GM12874 (cell line): ENCODE data around the gene TUFT1.

ENCODE experiments used
- TF ChIP-seq, protein P1 (sequence below): IDR thresholded peaks from 2 replicates; pipeline ENCODE4 v1.5.1; 2011; ENCODE audit warnings: low read depth, mild to moderate bottlenecking, control low read depth, low read length, moderate library complexity; ENCODE audit not compliant: insufficient read depth

Gene TUFT1

DNA sequence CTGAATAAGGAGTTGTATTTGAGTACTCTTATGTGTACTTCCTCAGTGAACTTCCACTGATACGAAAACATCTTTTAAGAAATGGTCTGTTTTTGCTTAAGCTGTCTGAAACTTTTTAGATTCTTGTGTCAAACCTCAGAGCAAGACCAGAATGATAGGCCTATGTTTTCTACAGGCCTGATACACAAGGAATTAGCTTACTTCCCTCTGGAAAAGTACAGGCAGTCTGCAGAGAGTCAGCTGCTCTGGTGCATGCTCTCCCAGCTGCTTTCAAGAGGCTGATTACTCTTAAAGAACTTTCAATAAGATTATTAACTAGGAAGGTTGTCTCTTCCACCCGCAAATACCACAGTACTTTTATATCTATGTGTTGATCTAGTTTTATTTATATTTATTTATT is 81.2 kb downstream of the TUFT1 start:
- TF ChIP-seq, protein P1, sequence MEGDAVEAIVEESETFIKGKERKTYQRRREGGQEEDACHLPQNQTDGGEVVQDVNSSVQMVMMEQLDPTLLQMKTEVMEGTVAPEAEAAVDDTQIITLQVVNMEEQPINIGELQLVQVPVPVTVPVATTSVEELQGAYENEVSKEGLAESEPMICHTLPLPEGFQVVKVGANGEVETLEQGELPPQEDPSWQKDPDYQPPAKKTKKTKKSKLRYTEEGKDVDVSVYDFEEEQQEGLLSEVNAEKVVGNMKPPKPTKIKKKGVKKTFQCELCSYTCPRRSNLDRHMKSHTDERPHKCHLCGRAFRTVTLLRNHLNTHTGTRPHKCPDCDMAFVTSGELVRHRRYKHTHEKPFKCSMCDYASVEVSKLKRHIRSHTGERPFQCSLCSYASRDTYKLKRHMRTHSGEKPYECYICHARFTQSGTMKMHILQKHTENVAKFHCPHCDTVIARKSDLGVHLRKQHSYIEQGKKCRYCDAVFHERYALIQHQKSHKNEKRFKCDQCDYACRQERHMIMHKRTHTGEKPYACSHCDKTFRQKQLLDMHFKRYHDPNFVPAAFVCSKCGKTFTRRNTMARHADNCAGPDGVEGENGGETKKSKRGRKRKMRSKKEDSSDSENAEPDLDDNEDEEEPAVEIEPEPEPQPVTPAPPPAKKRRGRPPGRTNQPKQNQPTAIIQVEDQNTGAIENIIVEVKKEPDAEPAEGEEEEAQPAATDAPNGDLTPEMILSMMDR: no peak

DNA sequence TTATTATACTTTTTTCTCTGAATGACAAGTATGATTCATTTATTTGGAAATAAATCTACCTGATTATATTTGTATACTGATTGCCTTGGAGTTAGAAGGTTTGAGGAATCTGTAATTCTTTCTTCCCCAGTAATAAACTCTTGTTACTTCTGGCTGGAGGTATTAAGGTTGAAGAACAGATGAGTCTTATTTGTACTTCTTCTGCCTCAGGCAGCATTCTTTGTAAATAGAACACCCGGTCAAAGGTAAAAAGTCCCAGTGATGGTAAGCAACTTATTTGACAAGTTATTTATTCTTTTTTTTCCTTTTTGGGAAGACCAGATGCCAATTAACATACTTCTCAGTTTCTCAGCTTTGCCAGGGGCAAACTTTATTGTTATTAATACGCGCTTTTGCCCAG is 84.7 kb downstream of the TUFT1 start:
- TF ChIP-seq, protein P1: no peak

DNA sequence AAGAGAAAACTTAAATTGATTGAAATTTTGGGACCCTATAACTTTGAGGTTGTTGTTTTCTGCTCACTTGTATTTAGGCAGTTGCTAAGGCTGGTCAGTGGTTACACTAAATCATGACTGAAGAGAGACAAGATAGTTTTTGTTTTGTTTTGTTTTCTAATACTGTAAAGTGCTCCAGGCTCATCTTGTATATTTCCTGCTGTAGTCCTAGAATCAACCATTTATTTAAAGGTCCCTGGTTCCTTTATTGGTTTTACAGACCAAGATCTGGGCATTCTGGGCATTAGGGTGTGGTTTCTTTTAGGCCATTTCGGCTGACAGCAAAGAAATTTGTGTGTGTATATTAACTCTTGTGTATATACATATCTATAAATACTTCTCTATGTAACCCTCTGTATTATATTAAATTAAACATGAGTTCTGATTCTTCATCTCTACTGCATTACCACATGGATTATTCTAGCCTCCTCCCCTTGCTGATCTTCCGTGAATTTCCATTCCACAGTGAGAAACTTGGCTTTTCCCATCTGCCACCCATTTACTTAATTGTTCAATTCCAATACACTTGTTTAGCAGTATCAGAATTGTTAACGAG is 86.7 kb downstream of the TUFT1 start:
- TF ChIP-seq, protein P1: no peak

DNA sequence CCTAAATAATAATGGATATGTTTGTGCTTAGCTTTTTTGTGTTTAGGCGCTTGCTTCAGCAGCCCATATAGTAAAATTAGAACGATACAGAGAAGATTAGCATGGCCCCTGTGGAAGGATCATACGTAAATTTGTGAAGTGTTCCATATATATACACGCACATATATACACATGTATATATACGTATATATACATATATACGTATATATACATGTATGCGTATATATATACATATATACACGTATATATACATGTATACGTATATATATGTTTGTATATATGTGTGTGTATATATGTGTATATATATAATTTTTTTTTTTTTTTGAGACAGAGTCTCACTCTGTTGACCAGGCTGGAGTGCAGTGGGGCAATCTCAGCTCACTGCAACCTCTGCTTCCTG is 89.2 kb downstream of the TUFT1 start:
- TF ChIP-seq, protein P1: no peak
